ENCODE measurements around the gene PLXNB1.

GRCh38 chr3:48413086-48413485 is 16.8 kb downstream of the PLXNB1 start:
- no peak for TF ChIP-seq CTCF (conservative IDR thresholded peaks at IDR 0.05 in 1 of 2, IDR thresholded peaks at IDR 0.05 in 1 of 2; ENCODE audit: extremely low read depth in 1 of 2, insufficient read depth in 1 of 2, low read depth in 1 of 2, low read length in 2 of 2)
- no peak for TF ChIP-seq EZH2 (IDR thresholded peaks at IDR 0.05; ENCODE audit: borderline replicate concordance, low read length)

All from mammary epithelial cell (primary cell).